ENCODE results near the gene PDE6B. TPM values are rescaled to one million over a fixed set of nuclear protein-coding genes. Genes with fewer than 3 reads are reported as not detected.

Gene PDE6B
- total and polyA plus RNA-seq, 2 donors (not counting 1 experiment from before 2014, with no cell fraction given) = 2.1 TPM; not detected in 1

DNA sequence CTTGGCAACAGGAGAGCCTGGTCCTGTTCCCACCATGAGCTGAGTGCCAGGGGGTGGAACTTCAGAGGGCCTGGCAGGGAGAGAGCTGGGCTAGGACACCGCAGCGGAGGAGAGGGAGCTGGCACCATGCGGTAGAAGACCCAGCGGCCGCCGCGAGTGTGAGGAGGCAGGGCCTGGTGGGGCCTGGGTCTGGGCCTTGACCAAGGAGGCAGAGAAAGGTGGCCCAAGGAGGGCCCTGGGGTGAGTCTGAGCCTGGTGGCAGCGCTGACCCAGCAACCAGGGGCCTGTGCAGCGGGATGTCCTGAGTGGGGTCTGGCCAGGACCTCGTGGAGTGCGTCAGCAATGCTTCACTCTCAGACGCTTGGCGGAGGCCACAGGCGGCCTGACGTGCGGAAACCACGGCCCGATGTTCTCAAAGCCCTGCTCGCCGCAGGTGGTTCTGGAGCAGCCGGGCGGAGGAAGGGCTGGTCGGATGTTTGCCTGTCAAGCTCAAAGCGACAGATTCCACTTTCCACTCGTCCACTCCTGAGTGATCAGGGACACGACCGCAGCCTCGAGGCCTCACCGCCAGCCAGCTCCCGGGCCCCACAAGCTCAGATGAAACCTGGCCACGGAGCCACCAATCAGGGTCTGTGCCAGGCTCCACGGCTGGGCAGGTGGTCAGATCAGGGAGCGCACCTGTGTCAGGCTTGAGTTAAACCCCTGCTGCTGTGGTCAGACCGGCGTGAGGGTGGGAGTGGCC lies 27.9 kb downstream of the PDE6B start:
- Histone ChIP-seq H3K4me3 (replicated peaks in 1 of 4; ENCODE audit: control extremely low read depth in 1 of 4, insufficient read depth in 1 of 4, low read depth in 3 of 4, low read length in 4 of 4) (no peak overlapping the region), H3K79me2 (ENCODE audit: control insufficient read depth, insufficient read depth, low read length) (no peaks in the 10 kb centered on the region), H3K4me1 (ENCODE audit: control insufficient read depth, extremely low read depth, insufficient read depth, low read length) (no peaks in the 10 kb centered on the region), H4K20me1 (ENCODE audit: control insufficient read depth, extremely low read depth, insufficient read depth, low read length) (no peaks in the 10 kb centered on the region), H3K9ac (ENCODE audit: insufficient read depth, low read length) (no peak overlapping the region), H2AFZ (ENCODE audit: low read length) (no peak overlapping the region), H3K4me2 (ENCODE audit: extremely low read depth, insufficient read depth, low read length) (no peak overlapping the region), H3K9me3 (ENCODE audit: control insufficient read depth, insufficient read depth, low read depth, low read length) (no peaks in the 10 kb centered on the region), H3K27me3 (ENCODE audit: control insufficient read depth, insufficient read depth, low read length) (peaks cover 4% of the 10 kb centered on the region), H3K36me3 (ENCODE audit: control insufficient read depth, insufficient read depth, low read length) (no peaks in the 10 kb centered on the region), H3K27ac (ENCODE audit: insufficient read depth, low read length) (no peak overlapping the region)
- no peak for DNase-seq (ENCODE audit: low read depth in 2 of 2)
- TF ChIP-seq EZH2 (IDR thresholded peaks at IDR 0.05; ENCODE audit: low read length, missing control alignments) = no peak
- TF ChIP-seq, protein P1, sequence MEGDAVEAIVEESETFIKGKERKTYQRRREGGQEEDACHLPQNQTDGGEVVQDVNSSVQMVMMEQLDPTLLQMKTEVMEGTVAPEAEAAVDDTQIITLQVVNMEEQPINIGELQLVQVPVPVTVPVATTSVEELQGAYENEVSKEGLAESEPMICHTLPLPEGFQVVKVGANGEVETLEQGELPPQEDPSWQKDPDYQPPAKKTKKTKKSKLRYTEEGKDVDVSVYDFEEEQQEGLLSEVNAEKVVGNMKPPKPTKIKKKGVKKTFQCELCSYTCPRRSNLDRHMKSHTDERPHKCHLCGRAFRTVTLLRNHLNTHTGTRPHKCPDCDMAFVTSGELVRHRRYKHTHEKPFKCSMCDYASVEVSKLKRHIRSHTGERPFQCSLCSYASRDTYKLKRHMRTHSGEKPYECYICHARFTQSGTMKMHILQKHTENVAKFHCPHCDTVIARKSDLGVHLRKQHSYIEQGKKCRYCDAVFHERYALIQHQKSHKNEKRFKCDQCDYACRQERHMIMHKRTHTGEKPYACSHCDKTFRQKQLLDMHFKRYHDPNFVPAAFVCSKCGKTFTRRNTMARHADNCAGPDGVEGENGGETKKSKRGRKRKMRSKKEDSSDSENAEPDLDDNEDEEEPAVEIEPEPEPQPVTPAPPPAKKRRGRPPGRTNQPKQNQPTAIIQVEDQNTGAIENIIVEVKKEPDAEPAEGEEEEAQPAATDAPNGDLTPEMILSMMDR (conservative IDR thresholded peaks at IDR 0.05 in 1 of 2, IDR thresholded peaks at IDR 0.05 in 1 of 2; ENCODE audit: low read depth in 1 of 2, low read length in 2 of 2) = no peak

- H3K79me2 ChIP-seq (ENCODE audit: control insufficient read depth, insufficient read depth, low read length) = no peaks in the 10 kb centered on the region
- no peak overlapping the region for H3K4me3 ChIP-seq (replicated peaks in 1 of 4; ENCODE audit: control extremely low read depth in 1 of 4, insufficient read depth in 1 of 4, low read depth in 3 of 4, low read length in 4 of 4)
- H3K27me3 ChIP-seq (ENCODE audit: control insufficient read depth, insufficient read depth, low read length) = peaks cover 4% of the 10 kb centered on the region
- H3K9me3 ChIP-seq (ENCODE audit: control insufficient read depth, insufficient read depth, low read depth, low read length) = no peaks in the 10 kb centered on the region
- H3K27ac ChIP-seq (ENCODE audit: insufficient read depth, low read length) = no peak overlapping the region
- no peak overlapping the region for H3K9ac ChIP-seq (ENCODE audit: insufficient read depth, low read length)
- H2AFZ ChIP-seq (ENCODE audit: low read length) = no peak overlapping the region
- no peaks in the 10 kb centered on the region for H4K20me1 ChIP-seq (ENCODE audit: control insufficient read depth, extremely low read depth, insufficient read depth, low read length)
- no peaks in the 10 kb centered on the region for H3K36me3 ChIP-seq (ENCODE audit: control insufficient read depth, insufficient read depth, low read length)
- no peak for TF ChIP-seq EZH2 (IDR thresholded peaks at IDR 0.05; ENCODE audit: low read length, missing control alignments)
- TF ChIP-seq, protein P1 (conservative IDR thresholded peaks at IDR 0.05 in 1 of 2, IDR thresholded peaks at IDR 0.05 in 1 of 2; ENCODE audit: low read depth in 1 of 2, low read length in 2 of 2) = no peak
- no peak overlapping the region for H3K4me2 ChIP-seq (ENCODE audit: extremely low read depth, insufficient read depth, low read length)
- H3K4me1 ChIP-seq (ENCODE audit: control insufficient read depth, extremely low read depth, insufficient read depth, low read length) = no peaks in the 10 kb centered on the region
- DNase-seq (ENCODE audit: low read depth in 2 of 2) = no peak
Measured at GRCh38 chr4:653831-654502, 28.6 kb downstream of the PDE6B start.

- H3K9ac ChIP-seq (ENCODE audit: insufficient read depth, low read length) = no peak overlapping the region
- no peak overlapping the region for H2AFZ ChIP-seq (ENCODE audit: low read length)
- H3K27ac ChIP-seq (ENCODE audit: insufficient read depth, low read length) = no peak overlapping the region
- H3K4me1 ChIP-seq (ENCODE audit: control insufficient read depth, extremely low read depth, insufficient read depth, low read length) = no peaks in the 10 kb centered on the region
- H3K9me3 ChIP-seq (ENCODE audit: control insufficient read depth, insufficient read depth, low read depth, low read length) = no peaks in the 10 kb centered on the region
- peaks cover 4% of the 10 kb centered on the region for H3K27me3 ChIP-seq (ENCODE audit: control insufficient read depth, insufficient read depth, low read length)
- H4K20me1 ChIP-seq (ENCODE audit: control insufficient read depth, extremely low read depth, insufficient read depth, low read length) = no peaks in the 10 kb centered on the region
- H3K79me2 ChIP-seq (ENCODE audit: control insufficient read depth, insufficient read depth, low read length) = no peaks in the 10 kb centered on the region
- TF ChIP-seq, protein P1 (conservative IDR thresholded peaks at IDR 0.05 in 1 of 2, IDR thresholded peaks at IDR 0.05 in 1 of 2; ENCODE audit: low read depth in 1 of 2, low read length in 2 of 2) = no peak
- TF ChIP-seq EZH2 (IDR thresholded peaks at IDR 0.05; ENCODE audit: low read length, missing control alignments) = no peak
- H3K4me2 ChIP-seq (ENCODE audit: extremely low read depth, insufficient read depth, low read length) = no peak overlapping the region
- H3K36me3 ChIP-seq (ENCODE audit: control insufficient read depth, insufficient read depth, low read length) = no peaks in the 10 kb centered on the region
- no peak for DNase-seq (ENCODE audit: low read depth in 2 of 2)
- no peak overlapping the region for H3K4me3 ChIP-seq (replicated peaks in 1 of 4; ENCODE audit: control extremely low read depth in 1 of 4, insufficient read depth in 1 of 4, low read depth in 3 of 4, low read length in 4 of 4)
Measured at GRCh38 chr4:654503-654845, 29.1 kb downstream of the PDE6B start.

Measured in fibroblast of lung (primary cell).